GM19238 (cell line): ENCODE results near the gene GUSB.

Experiments
- DNase-seq: peaks from one replicate; pipeline ENCODE4 v3.0.0; 2011; ENCODE audit warnings: low spot score; ENCODE audit not compliant: insufficient read length

The GUSB gene

GRCh38 chr7:65931685-65932084 lies 50.3 kb downstream of the GUSB start:
- no peak for DNase-seq

GRCh38 chr7:65927489-65928448 lies 54.2 kb downstream of the GUSB start:
- DNase-seq, result no peak

- DNase-seq, result no peak
These were observed 55.4 kb downstream of the GUSB start for GRCh38 chr7:65926588-65926987.

GRCh38 chr7:65925040-65925439 lies 57.0 kb downstream of the GUSB start:
- DNase-seq, result no peak

- no peak for DNase-seq
These were observed 57.8 kb downstream of the GUSB start for GRCh38 chr7:65924193-65924592.

- DNase-seq, result no peak
These were observed 58.7 kb downstream of the GUSB start for GRCh38 chr7:65923316-65923715.

- DNase-seq, result no peak
These were observed 65.9 kb downstream of the GUSB start for GRCh38 chr7:65915921-65916657.

- no peak for DNase-seq
These were observed 69.8 kb downstream of the GUSB start for GRCh38 chr7:65912237-65912636.
